WERI-Rb-1 (cell line): ENCODE measurements around the gene SFXN5.

ENCODE experiments used
- DNase-seq: peaks from one replicate; pipeline ENCODE4 v3.0.0-alpha.2; 2020
- H3K27ac ChIP-seq: fragments of 250-450 bp; sonication (Bioruptor Pico); 2 replicates; pipeline ENCODE4 v1.5.1; 2020; ENCODE audit warnings: mild to moderate bottlenecking, moderate library complexity
- H3K27me3 ChIP-seq: fragments of 250-450 bp; sonication (Bioruptor Pico); 2 replicates; pipeline ENCODE4 v1.5.1; 2021; ENCODE audit warnings: mild to moderate bottlenecking, low read depth, moderate library complexity; ENCODE audit not compliant: insufficient read depth, severe bottlenecking
- H3K36me3 ChIP-seq: fragments of 250-450 bp; sonication (Bioruptor Pico); 2 replicates; pipeline ENCODE4 v1.5.1; 2020; ENCODE audit warnings: mild to moderate bottlenecking, moderate library complexity
- H3K4me3 ChIP-seq: 2 replicates; pipeline ENCODE4 v1.5.1; 2011; ENCODE audit warnings: low read depth, mild to moderate bottlenecking, control low read depth, low read length
- H3K9me3 ChIP-seq: fragments of 250-450 bp; sonication (Bioruptor Pico); 2 replicates; pipeline ENCODE4 v1.5.1; 2021; ENCODE audit warnings: mild to moderate bottlenecking, moderate library complexity; ENCODE audit not compliant: severe bottlenecking
- CTCF ChIP-seq: IDR thresholded peaks from 2 replicates; pipeline ENCODE4 v1.5.1; 2011; ENCODE audit warnings: low read depth, mild to moderate bottlenecking, control low read depth, inconsistent platforms, low read length

SFXN5 gene

GRCh38 chr2:73013936-73014335 is 57.6 kb downstream of the SFXN5 start:
- no peak for DNase-seq
- Histone ChIP-seq H3K9me3 (no peaks in the 10 kb centered on the region), H3K27ac (no peak overlapping the region), H3K36me3 (no peaks in the 10 kb centered on the region), H3K27me3 (no peaks in the 10 kb centered on the region), H3K4me3 (no peak overlapping the region)
- TF ChIP-seq CTCF, result no peak

- no peak for DNase-seq
- H3K4me3 ChIP-seq, result no peak overlapping the region
- H3K27ac ChIP-seq, result no peak overlapping the region
- no peak for TF ChIP-seq CTCF
- H3K27me3 ChIP-seq, result no peaks in the 10 kb centered on the region
- no peaks in the 10 kb centered on the region for H3K36me3 ChIP-seq
- H3K9me3 ChIP-seq, result no peaks in the 10 kb centered on the region
Measured at GRCh38 chr2:73009177-73009839, 62.2 kb downstream of the SFXN5 start.

- Histone ChIP-seq H3K9me3 (no peaks in the 10 kb centered on the region), H3K27me3 (no peaks in the 10 kb centered on the region), H3K4me3 (no peak overlapping the region), H3K36me3 (no peaks in the 10 kb centered on the region), H3K27ac (no peak overlapping the region)
- DNase-seq, result no peak
- no peak for TF ChIP-seq CTCF
Measured at GRCh38 chr2:73008766-73009135, 62.8 kb downstream of the SFXN5 start.

GRCh38 chr2:73007991-73008765 is 63.3 kb downstream of the SFXN5 start:
- Histone ChIP-seq H3K36me3 (no peaks in the 10 kb centered on the region), H3K4me3 (no peak overlapping the region), H3K27me3 (no peaks in the 10 kb centered on the region), H3K9me3 (no peaks in the 10 kb centered on the region), H3K27ac (no peak overlapping the region)
- no peak for DNase-seq
- TF ChIP-seq CTCF, result no peak

- no peak for DNase-seq
- no peak for TF ChIP-seq CTCF
- no peak overlapping the region for H3K4me3 ChIP-seq
- no peaks in the 10 kb centered on the region for H3K27me3 ChIP-seq
- no peaks in the 10 kb centered on the region for H3K9me3 ChIP-seq
- no peaks in the 10 kb centered on the region for H3K36me3 ChIP-seq
- H3K27ac ChIP-seq, result no peak overlapping the region
Measured at GRCh38 chr2:73006969-73007710, 64.4 kb downstream of the SFXN5 start.
